GM18502 (cell line): ENCODE results near the gene CLDND1.
"Not testable (repeated sequence)": the region's sequence is repeated elsewhere in the genome, so short reads cannot be mapped to it uniquely, and the experiment has no call there.

Source experiments
- ATAC-seq: cut with Tn5 transposase; IDR thresholded peaks from one replicate; pipeline ENCODE4 v1.9.1; 2021; ENCODE audit warnings: mild to moderate bottlenecking; ENCODE audit not compliant: unreplicated experiment, poor library complexity

Gene CLDND1

GRCh38 chr3:98522544-98523281 lies at the start of gene CLDND1:
Gene CLDND1 (minus strand): TSS chr3:98522902. CDS start chr3:98521424, 1,478 bp downstream.
- peak; percentile 87 for ATAC-seq

GRCh38 chr3:98568402-98568801 lies 45.7 kb upstream of the CLDND1 start:
- no peak for ATAC-seq

GRCh38 chr3:98567666-98568270 lies 45.1 kb upstream of the CLDND1 start:
- peak; percentile 25 for ATAC-seq

- ATAC-seq = no peak
Measured at GRCh38 chr3:98565843-98566242, 43.1 kb upstream of the CLDND1 start.

GRCh38 chr3:98565237-98565643 lies 42.5 kb upstream of the CLDND1 start:
- no peak for ATAC-seq

- ATAC-seq = peak; percentile 11
Measured at GRCh38 chr3:98564282-98565005, 41.7 kb upstream of the CLDND1 start.

GRCh38 chr3:98563661-98564281 lies 41.1 kb upstream of the CLDND1 start:
- peak; percentile 61 for ATAC-seq

GRCh38 chr3:98561727-98562521 lies 39.2 kb upstream of the CLDND1 start:
- ATAC-seq = peak; percentile 12

- ATAC-seq = no peak
Measured at GRCh38 chr3:98560911-98561310, 38.2 kb upstream of the CLDND1 start.

- not testable (repeated sequence) for ATAC-seq
Measured at GRCh38 chr3:98559769-98560168, 37.1 kb upstream of the CLDND1 start.

GRCh38 chr3:98558100-98558827 lies 35.6 kb upstream of the CLDND1 start:
- ATAC-seq = no peak

GRCh38 chr3:98557324-98558010 lies 34.8 kb upstream of the CLDND1 start:
- peak; percentile 32 for ATAC-seq

- peak; percentile 78 for ATAC-seq
Measured at GRCh38 chr3:98556164-98557130, 33.7 kb upstream of the CLDND1 start.

GRCh38 chr3:98555025-98555379 lies 32.3 kb upstream of the CLDND1 start:
- ATAC-seq = no peak

- ATAC-seq = no peak
Measured at GRCh38 chr3:98554580-98554979, 31.9 kb upstream of the CLDND1 start.

- no peak for ATAC-seq
Measured at GRCh38 chr3:98553753-98554152, 31.1 kb upstream of the CLDND1 start.

GRCh38 chr3:98553021-98553563 lies 30.4 kb upstream of the CLDND1 start:
- ATAC-seq = no peak
